Endometrial microvascular endothelial cells (primary cell): ENCODE measurements around the gene C22orf31. TPM values are rescaled to one million over a fixed set of nuclear protein-coding genes. Genes with fewer than 3 reads are reported as not detected.
"Not testable (repeated sequence)": the region's sequence is repeated elsewhere in the genome, so short reads cannot be mapped to it uniquely, and the experiment has no call there.

Source experiments
- in situ Hi-C: cut with HindIII; loops from 2 replicates; pipeline ENCODE4 v1.10.0; 2017; ENCODE audit warnings: low sequenced_read_pairs, low pct_unique_long_range_greater_than_20kb; ENCODE audit errors: inconsistent ontology term
- total RNA-seq: library from RNA; depleted of rRNA; stranded (reverse); fragments of >200 nt; gene quantifications from one replicate; pipeline ENCODE4 v1.2.3, GENCODE V29; 2015; ENCODE audit errors: inconsistent ontology term

C22orf31 gene
- total RNA-seq, 1 donor from 2014 or later, result not detected

DNA sequence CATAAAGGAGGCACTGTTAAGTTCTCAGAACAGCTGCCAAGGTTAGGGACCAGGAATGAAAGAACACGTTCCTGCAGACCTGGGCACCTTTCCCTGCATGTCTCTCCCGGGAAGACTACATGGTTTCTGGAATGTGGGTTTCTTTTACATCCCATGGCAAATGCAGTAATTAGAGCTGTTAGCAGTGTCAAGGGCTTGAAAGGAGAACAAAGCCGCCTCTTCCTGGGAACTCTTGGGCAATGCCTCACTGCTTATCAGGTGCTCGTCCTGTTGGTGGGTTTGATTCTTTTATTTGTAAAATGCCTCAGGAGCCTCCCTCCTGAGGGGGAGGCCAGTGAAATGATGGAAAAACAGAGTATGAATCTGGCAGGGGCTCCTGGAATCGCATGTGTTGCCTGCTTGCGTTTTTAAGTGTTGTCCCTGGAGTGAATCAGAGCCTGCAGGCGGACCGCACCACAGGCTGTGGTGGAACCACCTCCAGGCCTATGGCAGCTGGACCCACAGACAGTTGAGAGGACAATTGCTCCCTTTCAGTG, 723 bp upstream of the C22orf31 start:
- in situ Hi-C loops, result no loop called here

GRCh38 chr22:29060931-29061330, 700 bp downstream of the C22orf31 start:
- in situ Hi-C loops, result no loop called here

DNA sequence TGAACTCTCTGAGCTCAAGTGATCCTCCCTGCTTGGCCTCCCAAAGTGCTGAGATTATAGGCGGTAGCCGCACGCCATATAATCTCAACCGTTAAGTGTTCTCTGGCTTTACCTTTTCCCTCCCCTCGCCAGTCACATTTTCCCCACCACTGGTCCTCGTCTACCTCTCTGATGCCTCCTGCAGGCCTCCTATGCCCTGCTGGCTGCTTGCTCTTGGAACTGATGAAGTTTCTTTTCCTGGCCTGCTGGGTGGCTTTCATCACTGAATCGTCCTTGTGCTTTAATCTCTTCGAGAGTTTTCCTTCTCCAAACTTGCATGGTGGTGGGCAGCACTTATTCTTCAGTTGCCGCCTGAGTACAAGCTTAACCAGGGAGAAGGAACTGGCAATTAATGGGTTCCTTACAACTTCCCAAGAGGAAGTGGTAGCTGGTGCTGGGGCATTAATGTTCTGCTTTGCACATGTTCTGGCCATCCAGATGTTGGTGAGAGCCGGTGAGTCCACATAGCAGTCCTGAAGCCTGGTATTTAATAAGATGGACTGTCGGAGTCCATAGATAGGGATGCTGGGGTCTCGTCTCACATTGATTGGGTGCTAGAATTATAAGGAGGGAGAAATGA, 1.3 kb downstream of the C22orf31 start:
- in situ Hi-C loops, result no loop called here

DNA sequence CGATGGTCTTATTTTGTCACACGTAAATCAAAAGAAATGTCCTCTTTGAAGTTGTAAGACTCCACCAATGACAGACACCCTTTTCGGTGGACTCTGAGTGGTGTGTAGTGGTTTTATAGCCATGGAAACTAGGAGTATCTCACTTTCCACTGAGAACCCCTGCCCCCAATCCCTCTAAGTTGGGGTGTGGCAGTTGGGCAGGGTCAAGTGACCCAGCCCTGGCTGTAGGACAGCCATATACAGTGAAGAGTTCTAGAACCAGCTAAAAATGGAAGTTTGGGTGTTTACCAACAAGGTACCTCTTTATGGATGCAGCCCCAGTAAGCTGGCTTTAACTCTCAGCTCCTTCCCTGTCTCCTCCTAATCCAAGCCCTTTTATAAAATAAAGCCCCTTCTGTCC, 5.2 kb downstream of the C22orf31 start:
- in situ Hi-C loops, result no loop called here

GRCh38 chr22:29055192-29055830, 6.3 kb downstream of the C22orf31 start:
- in situ Hi-C loops, result no loop called here

DNA sequence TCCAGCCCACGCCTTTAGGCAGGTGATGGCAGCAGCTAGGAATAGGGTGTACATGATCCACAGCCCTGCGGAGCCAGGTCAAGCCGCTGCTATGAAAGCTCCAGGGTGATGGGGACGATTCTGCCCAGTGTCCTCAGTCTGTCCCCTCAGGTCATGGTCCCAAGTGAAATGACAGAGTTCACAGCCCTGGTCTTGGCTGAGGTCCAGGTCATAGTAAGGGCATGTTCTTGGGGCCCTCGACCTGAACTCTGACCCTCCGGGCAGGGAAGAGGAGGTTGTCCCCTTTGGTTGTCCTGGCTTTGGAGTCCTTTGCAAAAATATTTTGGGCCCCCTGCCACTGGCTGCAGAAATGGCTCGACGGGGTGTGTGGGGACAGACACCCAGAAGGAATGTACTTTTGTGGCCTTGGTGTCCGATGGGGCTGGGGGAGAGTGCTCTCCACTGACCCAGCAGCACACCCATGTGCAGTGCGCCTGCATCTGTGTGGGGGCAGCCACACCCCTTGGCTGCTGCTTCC, 7.3 kb downstream of the C22orf31 start:
- in situ Hi-C loops, result no loop called here

- in situ Hi-C loops, result no loop called here
Observed at GRCh38 chr22:29053048-29053702, 8.5 kb downstream of the C22orf31 start.

DNA sequence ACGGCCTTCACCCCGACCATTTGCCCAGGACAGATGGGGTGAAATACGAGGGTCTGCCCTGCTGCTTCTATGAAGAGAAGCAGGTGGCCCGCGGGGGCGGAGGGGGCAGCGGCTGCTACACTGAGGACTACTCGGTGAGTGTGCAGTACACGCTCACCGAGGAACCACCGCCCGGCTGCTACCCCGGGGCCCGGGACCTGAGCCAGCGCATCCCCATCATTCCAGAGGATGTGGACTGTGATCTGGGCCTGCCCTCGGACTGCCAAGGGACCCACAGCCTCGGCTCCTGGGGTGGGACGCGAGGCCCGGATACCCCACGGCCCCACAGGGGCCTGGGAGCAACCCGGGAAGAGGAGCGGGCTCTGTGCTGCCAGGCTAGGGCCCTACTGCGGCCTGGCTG, 11.2 kb downstream of the C22orf31 start:
- in situ Hi-C loops, result no loop called here

GRCh38 chr22:29049655-29050263, 11.9 kb downstream of the C22orf31 start:
- in situ Hi-C loops, result no loop called here

DNA sequence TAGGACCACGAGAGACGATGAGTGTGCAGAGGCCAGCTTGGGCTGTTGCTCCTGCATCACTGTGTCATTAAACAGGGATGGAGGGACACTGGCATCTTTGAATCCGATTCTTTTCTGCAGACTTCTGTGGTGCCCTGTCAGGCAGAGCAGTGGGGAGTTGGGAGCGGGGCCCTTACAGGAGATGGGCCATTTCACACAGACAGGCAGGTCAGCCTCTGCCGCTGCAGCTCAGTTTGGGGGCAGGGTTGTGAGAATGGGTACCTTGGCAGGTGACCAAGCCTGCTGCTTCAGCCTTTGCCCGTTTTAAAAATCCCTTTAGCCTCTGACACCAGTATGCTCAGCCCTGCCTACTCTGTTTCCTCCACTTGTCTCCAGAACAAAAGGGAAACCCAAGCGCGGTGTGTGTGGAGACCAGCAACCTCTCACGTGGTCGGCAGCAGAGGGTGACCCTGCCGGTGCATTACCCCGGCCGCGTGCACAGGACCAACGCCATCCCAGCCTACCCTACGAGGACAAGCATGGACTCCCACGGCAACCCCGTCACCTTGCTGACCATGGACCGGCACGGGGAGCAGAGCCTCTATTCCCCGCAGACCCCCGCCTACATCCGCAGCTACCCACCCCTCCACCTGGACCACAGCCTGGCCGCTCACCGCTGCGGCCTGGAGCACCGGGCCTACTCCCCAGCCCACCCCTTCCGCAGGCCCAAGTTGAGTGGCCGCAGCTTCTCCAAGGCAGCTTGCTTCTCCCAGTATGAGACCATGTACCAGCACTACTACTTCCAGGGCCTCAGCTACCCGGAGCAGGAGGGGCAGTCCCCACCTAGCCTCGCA, 12.6 kb downstream of the C22orf31 start:
- in situ Hi-C loops, result no loop called here

DNA sequence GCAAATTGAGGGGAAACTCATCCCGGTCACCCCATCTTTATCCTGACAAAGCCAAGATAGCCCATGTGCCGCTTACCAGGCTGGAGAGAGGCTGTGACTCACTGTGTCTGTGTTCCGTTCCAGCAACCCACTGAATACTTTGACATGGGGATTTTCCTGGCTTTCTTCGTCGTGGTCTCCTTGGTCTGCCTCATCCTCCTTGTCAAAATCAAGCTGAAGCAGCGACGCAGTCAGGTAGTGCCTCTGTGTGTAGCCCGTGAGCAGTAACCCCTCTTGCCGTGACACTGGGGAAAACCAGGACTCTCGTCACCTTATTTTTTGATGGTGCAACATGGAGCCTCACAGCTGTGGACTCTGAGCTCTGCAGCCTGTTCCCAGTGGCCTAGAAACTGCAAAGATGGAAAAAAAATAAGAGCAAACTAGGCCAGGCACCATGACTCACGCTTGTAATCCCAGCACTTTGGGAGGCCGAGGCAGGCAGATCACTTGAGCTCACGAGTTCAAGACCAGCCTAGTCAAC, 16.9 kb downstream of the C22orf31 start:
- in situ Hi-C loops, result no loop called here

DNA sequence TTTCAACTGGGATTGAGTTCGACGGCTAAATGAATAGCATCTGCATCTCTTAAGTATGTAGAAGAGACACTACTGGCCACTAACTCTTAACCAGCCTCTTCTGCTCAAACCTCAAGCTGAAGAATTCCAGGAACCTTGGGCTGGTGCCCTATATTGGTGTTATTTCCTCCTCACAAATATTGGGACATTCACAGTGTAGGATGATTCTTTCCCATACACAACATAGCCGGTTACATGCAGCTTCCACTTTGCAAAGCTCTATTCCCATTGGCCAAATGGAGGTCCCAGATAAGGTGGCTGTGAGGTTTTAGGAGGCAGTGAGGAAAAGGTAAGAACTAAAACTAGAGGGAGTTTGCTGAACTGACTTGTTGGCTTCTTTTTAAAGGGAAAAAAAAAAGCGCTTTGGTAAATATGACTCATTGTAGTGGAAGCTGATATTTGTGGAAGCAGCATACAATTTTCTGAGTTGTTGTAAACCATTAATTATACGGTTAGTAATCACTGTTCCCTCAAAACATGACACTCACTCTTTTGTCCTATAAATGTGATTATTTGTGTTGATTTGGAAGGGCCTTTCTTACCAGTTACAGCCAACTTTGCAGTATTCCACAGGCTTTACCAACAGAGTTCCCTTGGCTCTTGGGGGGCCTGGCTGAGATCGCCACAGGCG, 17.6 kb downstream of the C22orf31 start:
- in situ Hi-C loops, result no loop called here

DNA sequence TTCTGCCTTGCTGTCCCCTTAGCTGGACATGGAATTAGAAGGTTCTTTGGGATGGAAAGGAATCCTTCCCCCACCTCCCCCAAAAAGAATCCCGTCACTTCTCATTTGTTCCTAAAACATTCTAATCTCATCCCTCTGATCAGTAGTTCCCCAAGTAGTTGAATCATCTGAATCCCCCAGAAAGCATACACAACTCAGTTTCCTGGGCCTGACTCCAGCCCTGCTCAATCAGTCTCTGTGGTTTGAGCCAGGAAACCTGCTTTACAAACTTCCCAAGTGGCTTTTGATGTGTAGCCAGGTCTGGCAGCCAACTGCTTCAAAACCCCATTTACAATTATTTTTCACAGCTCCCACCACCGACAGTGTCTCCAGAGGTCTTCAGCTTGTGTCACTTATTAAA, 20.2 kb downstream of the C22orf31 start:
- in situ Hi-C loops, result no loop called here

- in situ Hi-C loops, result no loop called here
Observed at GRCh38 chr22:29040385-29041275, 21.0 kb downstream of the C22orf31 start.

GRCh38 chr22:29039684-29040083, 21.9 kb downstream of the C22orf31 start:
- in situ Hi-C loops, result not testable (repeated sequence)

GRCh38 chr22:29039148-29039547, 22.5 kb downstream of the C22orf31 start:
- in situ Hi-C loops, result no loop called here

- in situ Hi-C loops, result no loop called here
Observed at GRCh38 chr22:29037340-29037932, 24.2 kb downstream of the C22orf31 start.
